K562 (cell line): ENCODE results near the gene AKNAD1. TPM values are rescaled to one million over a fixed set of nuclear protein-coding genes. Genes with fewer than 3 reads are reported as not detected.
"Not testable (repeated sequence)": the region's sequence is repeated elsewhere in the genome, so short reads cannot be mapped to it uniquely, and the experiment has no call there.

ENCODE experiments used
- ATAC-seq: fragments of 200-7000 bp; cut with Tn5 transposase; 3 replicates; pipeline ENCODE4 v1.9.1; 2020; ENCODE audit warnings: moderate library complexity
- BruUV-seq: library from RNA; stranded (reverse); fragments of 400-500 nt; replicated peaks from 2 replicates; lab custom pipeline; 2021; lab: Mats Ljungman, UMichigan
- CTCF ChIA-PET: fragments of 300-600 bp; formaldehyde crosslinking; extraction: SDS; loops from one replicate; lab custom pipeline; 2021; ENCODE audit warnings: low intra/inter-chr PET ratio; lab: Yijun Ruan, JAX
- POLR2A ChIA-PET: fragments of 300-600, 350-650 bp; sonication (Branson Sonifier 250); formaldehyde crosslinking; extraction: SDS; loops from one replicate; lab custom pipeline; 2021; ENCODE audit warnings: antibody characterized with exemption, inconsistent platforms; lab: Yijun Ruan, JAX
- DNase-seq, 4 experiments: peaks; one replicate each; pipeline versions ENCODE4 v3.0.0 to v3.0.0-alpha.2; 2011 to 2018; ENCODE audit warnings: low spot score in 3 of 4, mixed read lengths in 3 of 4; ENCODE audit errors: extremely low read depth in 1 of 4
- FAIRE-seq: peaks from 2 replicates; lab custom pipeline; 2011; peaks lifted over from hg19 to GRCh38; lab: Jason Lieb, UNC
- H2AFZ ChIP-seq: 2 replicates; pipeline ENCODE4 v1.6.0; 2011; ENCODE audit warnings: low read depth, low read length, control low read depth, inconsistent platforms
- H3K27ac ChIP-seq: fragments of 200-600 bp; 3 replicates; pipeline ENCODE4 v1.8.0; 2011; ENCODE audit warnings: low read depth, mild to moderate bottlenecking, control low read depth, inconsistent platforms, low read length, moderate library complexity, mixed read lengths; ENCODE audit errors: extremely low read depth
- H3K27me3 ChIP-seq, 2 experiments: fragments of 300-600 bp in 1 of 2; 2 replicates in 1 of 2; 3 replicates in 1 of 2; pipeline versions ENCODE4 v1.6.0 to v1.8.0; 2011; ENCODE audit warnings: inconsistent platforms in 2 of 2, low read length in 2 of 2, mild to moderate bottlenecking in 1 of 2, mixed read lengths in 1 of 2, moderate library complexity in 1 of 2; ENCODE audit not compliant: control insufficient read depth in 2 of 2, insufficient read depth in 2 of 2
- H3K36me3 ChIP-seq: fragments of 300-600 bp; 3 replicates; pipeline ENCODE4 v1.8.0; 2011; ENCODE audit warnings: mild to moderate bottlenecking, low read length, inconsistent platforms; ENCODE audit not compliant: control insufficient read depth, insufficient read depth
- H3K4me1 ChIP-seq, 2 experiments: fragments of 200-600 bp in 1 of 2; replicated peaks in 1 of 2; 2 replicates in 1 of 2; 3 replicates in 1 of 2; pipeline versions ENCODE4 v1.5.1 to v1.8.0; 2011; ENCODE audit warnings: inconsistent platforms in 2 of 2, low read length in 2 of 2, mild to moderate bottlenecking in 1 of 2, mixed read lengths in 1 of 2, moderate library complexity in 1 of 2; ENCODE audit not compliant: control insufficient read depth in 2 of 2, insufficient read depth in 2 of 2
- H3K4me2 ChIP-seq: 2 replicates; pipeline ENCODE4 v1.6.1; 2011; ENCODE audit warnings: low read length, control low read depth, inconsistent platforms, mixed read lengths; ENCODE audit not compliant: insufficient read depth
- H3K4me3 ChIP-seq: fragments of 200-600 bp; sonication (generic), shearing (Covaris generic); 2 replicates; pipeline ENCODE4 v1.5.1; 2016; ENCODE audit warnings: control low read depth, inconsistent platforms
- H3K79me2 ChIP-seq: fragments of 200-600 bp; 3 replicates; pipeline ENCODE4 v1.8.0; 2011; ENCODE audit warnings: low read length, inconsistent platforms; ENCODE audit not compliant: control insufficient read depth, insufficient read depth
- H3K9ac ChIP-seq, 2 experiments: 2 replicates each; pipeline versions ENCODE4 v1.6.0 to v1.6.1; 2011; ENCODE audit warnings: low read depth in 2 of 2, low read length in 2 of 2, control low read depth in 1 of 2, inconsistent platforms in 1 of 2, mild to moderate bottlenecking in 1 of 2, mixed read lengths in 1 of 2; ENCODE audit not compliant: insufficient read depth in 1 of 2
- H3K9me1 ChIP-seq: one replicate; pipeline ENCODE4 v1.6.0; 2011; ENCODE audit warnings: inconsistent platforms, mild to moderate bottlenecking, low read length, moderate library complexity; ENCODE audit not compliant: control insufficient read depth, insufficient read depth
- H3K9me3 ChIP-seq: replicated peaks from 2 replicates; pipeline ENCODE4 v1.5.1; 2011; ENCODE audit warnings: low read depth, low read length, inconsistent platforms; ENCODE audit not compliant: control insufficient read depth, insufficient read depth
- H4K20me1 ChIP-seq: replicated peaks from 2 replicates; pipeline ENCODE4 v1.6.1; 2011; ENCODE audit warnings: low read length, inconsistent platforms, mixed read lengths; ENCODE audit not compliant: control insufficient read depth, insufficient read depth
- ATF7 ChIP-seq: fragments of 450-650 bp; IDR thresholded peaks from 2 replicates; pipeline ENCODE4 v1.7.1; 2014; ENCODE audit warnings: mild to moderate bottlenecking, moderate library complexity
- WGBS: fragments of 100-300 bp; shearing (Covaris generic); methylation state at CpG from one replicate; pipeline ENCODE4 v1.1.6; 2016; ENCODE audit warnings: low coverage, mixed read lengths; ENCODE audit not compliant: insufficient coverage; ENCODE audit errors: missing lambda C conversion rate; 5-methylcytosine and 5-hydroxymethylcytosine counted together
- in situ Hi-C: fragments of 300-500 bp; cut with MboI; formaldehyde crosslinking; loops from 4 replicates; pipeline ENCODE4 v1.15.0; 2018; ENCODE audit warnings: inconsistent platforms, mixed read lengths
- intact Hi-C: fragments of 100-400 bp; cut with micrococcal nuclease; formaldehyde crosslinking; loops from 2 replicates; pipeline ENCODE4 v1.14.2; 2022
- polyA plus RNA-seq, 8 experiments: library from polyadenylated mRNA; depleted of rRNA in 4 of 8; stranded (reverse) in 5 of 8; unstranded in 3 of 8; fragments of >200 nt; fragmentation: Nextera tagmentation in 2 of 8; fragmentation: Illumina TruSeq in 1 of 8; extraction: Ambion mirVana in 2 of 8; extraction: Trizol in 1 of 8; gene quantifications; 2 replicates each; pipeline versions ENCODE4 v1.2.1 to v1.2.3, GENCODE V29; 2011 to 2014; ENCODE audit warnings: inconsistent platforms in 1 of 8, missing spikeins in 1 of 8
- total RNA-seq, 7 experiments: library from RNA; depleted of rRNA in 6 of 7; stranded (reverse); fragments of >200 nt in 6 of 7; fragmentation: Illumina TruSeq in 2 of 7; extraction: Trizol in 2 of 7; gene quantifications; 2 replicates each; pipeline versions ENCODE4 v1.2.1 to v1.2.3, GENCODE V29; 2011 to 2021; ENCODE audit warnings: low replicate concordance in 1 of 7
- TF ChIP-seq, protein P1 (sequence below): fragments of 250-450 bp; sonication (Bioruptor Pico); IDR thresholded peaks from 2 replicates; pipeline ENCODE4 v1.8.0; 2022; ENCODE audit warnings: inconsistent platforms, mild to moderate bottlenecking, moderate library complexity, borderline replicate concordance

AKNAD1 gene
- total and polyA plus RNA-seq, 9 of the 15 experiments (the other 6 are each of a cell fraction or from before 2014, with no cell fraction given) = 0.13 to 0.30 TPM; not detected in 7

DNA sequence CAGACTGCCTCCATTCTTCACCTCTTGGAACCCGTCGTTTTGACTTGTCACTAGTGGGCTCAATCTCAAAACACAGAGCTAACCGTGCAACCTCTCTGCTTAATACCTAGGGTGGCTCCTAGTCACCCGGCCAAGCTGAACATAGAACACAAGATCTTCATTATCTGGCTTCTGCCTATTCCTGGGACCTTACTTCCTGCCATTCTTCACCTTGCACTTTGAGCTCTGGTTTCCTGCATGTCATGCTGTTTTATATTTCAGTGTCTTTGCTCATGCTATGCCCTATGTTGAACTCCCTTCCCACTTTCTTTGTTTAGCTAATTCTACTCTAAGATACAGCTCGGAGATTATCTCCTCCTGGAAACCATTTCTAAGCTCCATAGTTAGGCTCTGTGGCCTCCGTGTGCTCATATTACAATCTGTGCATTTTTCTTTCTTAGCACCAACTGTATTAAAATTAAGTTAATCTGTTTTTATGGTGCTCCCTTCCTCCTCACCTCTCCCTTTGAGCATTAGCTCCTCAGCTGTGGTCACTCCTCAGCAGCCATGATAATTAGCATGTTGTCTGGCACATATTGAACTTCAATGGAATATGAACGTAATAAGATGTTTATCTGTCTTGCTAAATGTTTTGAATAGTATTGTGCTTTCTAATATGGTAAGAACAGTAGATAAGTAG, 33.0 kb upstream of the AKNAD1 start (continued):
- TF ChIP-seq, protein P1, sequence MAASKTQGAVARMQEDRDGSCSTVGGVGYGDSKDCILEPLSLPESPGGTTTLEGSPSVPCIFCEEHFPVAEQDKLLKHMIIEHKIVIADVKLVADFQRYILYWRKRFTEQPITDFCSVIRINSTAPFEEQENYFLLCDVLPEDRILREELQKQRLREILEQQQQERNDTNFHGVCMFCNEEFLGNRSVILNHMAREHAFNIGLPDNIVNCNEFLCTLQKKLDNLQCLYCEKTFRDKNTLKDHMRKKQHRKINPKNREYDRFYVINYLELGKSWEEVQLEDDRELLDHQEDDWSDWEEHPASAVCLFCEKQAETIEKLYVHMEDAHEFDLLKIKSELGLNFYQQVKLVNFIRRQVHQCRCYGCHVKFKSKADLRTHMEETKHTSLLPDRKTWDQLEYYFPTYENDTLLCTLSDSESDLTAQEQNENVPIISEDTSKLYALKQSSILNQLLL = no peak

DNA sequence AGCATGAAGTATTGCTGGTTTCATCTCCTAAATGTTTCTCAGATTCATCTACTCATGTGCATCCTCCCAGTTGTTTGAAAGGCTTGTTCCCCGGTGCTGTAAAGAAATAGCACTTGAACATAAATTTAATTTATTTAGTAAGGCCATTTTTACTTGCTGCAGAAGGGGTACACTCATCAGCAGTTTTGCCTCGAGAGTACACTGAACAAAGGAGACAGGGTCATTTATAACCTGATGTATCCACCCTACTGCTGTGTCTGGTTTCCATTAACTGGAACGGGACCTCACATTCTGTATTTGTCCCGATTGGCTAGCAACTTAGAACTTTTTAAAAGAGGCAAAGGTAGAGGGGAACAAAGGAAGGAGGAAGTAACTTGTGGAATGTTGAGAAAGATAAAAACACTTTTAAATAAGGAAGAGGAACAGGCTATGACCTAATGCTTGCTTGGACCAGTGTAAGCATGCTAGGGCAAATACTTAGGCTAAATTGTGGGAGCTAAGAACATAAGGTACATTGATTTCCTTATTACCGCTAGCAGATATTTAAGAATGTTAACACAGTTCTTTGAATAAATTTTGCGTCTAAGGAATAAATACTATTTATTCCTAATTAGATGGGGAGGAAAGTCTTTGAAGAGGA, 32.2 kb upstream of the AKNAD1 start:
- H3K79me2 ChIP-seq, CTCF ChIA-PET, H3K9ac ChIP-seq, BruUV-seq, DNase-seq, H3K36me3 ChIP-seq, H3K9me1 ChIP-seq, intact Hi-C loops, FAIRE-seq, H4K20me1 ChIP-seq, H3K9me3 ChIP-seq, H3K27me3 ChIP-seq, in situ Hi-C loops, H3K4me2 ChIP-seq, H3K4me3 ChIP-seq, H3K27ac ChIP-seq, H2AFZ ChIP-seq: not testable (repeated sequence)
- 0 out of 2 replicates have a peak, but pooled peaks have one; percentile 13 for TF ChIP-seq ATF7
- POLR2A ChIA-PET = interaction anchor here (0.6 to 2.0 kb wide), 10 partner anchors 11 to 211 kb away, joined by 3 to 7 read pairs (median 4); partner anchors contain the start of gene GPSM2
- H3K4me1 ChIP-seq = peaks cover 0 to 12% of the 10 kb centered on the region in 2 experiments; a peak in 2 of 5 replicates
- ATAC-seq = peak; percentile 29; the same call in 1 of the 3 replicates
- WGBS = 41% methylated on average over 6 of the region's 6 CpGs
